Measurements from ENCODE around the gene TM4SF4.

The TM4SF4 gene

GRCh38 chr3:149551500-149551899 is 77.0 kb downstream of the TM4SF4 start:
- H3K4me3 ChIP-seq (ENCODE audit: low read depth, low read length): no peak overlapping the region
- TF ChIP-seq CTCF (conservative IDR thresholded peaks at IDR 0.05; ENCODE audit: low read depth, low read length): no peak
- DNase-seq (ENCODE audit: low read depth): no peak

GRCh38 chr3:149552700-149553099 is 78.2 kb downstream of the TM4SF4 start:
- TF ChIP-seq CTCF (conservative IDR thresholded peaks at IDR 0.05; ENCODE audit: low read depth, low read length): no peak
- DNase-seq (ENCODE audit: low read depth): no peak
- H3K4me3 ChIP-seq (ENCODE audit: low read depth, low read length): no peak overlapping the region

Measured in choroid plexus epithelial cell (primary cell).